Colonic mucosa (tissue), 4 donors: ENCODE data around the gene ABCB10. TPM values are rescaled to one million over a fixed set of nuclear protein-coding genes. Genes with fewer than 3 reads are reported as not detected.

Experiments used
- DNase-seq: peaks from one replicate; pipeline ENCODE4 v3.0.0-alpha.2; 2020
- H3K27ac ChIP-seq: fragments of 200-600 bp; one replicate; pipeline ENCODE4 v1.8.0; 2021
- H3K27me3 ChIP-seq: fragments of 200-600 bp; one replicate; pipeline ENCODE4 v1.8.0; 2021
- H3K36me3 ChIP-seq: fragments of 200-600 bp; one replicate; pipeline ENCODE4 v1.8.0; 2021
- H3K4me1 ChIP-seq: fragments of 200-600 bp; one replicate; pipeline ENCODE4 v1.8.0; 2021; ENCODE audit warnings: mild to moderate bottlenecking
- H3K4me3 ChIP-seq: fragments of 200-600 bp; one replicate; pipeline ENCODE4 v1.8.0; 2021
- H3K9ac ChIP-seq, 2 donors: one replicate each; pipeline ENCODE4 v1.7.0; 2013; ENCODE audit warnings: control low read depth in 2 of 2, low read depth in 2 of 2, low read length in 2 of 2
- H3K9me3 ChIP-seq: fragments of 200-600 bp; one replicate; pipeline ENCODE4 v1.8.0; 2021
- intact Hi-C: fragments of 100-400 bp; cut with DNase I; formaldehyde crosslinking; loops from one replicate; pipeline ENCODE4 v1.14.1; 2022
- total RNA-seq, 2 donors: library from RNA; stranded (reverse); fragmentation: NEBNext Ultra II Directional in 1 of 2; extraction: Animal tissue kit (Norgen Biotek cat#: 25700) in 1 of 2; gene quantifications; one replicate each; pipeline ENCODE4 v1.2.1, GENCODE V29; 2021
- TF ChIP-seq, protein P1 (sequence below): fragments of 200-600 bp; IDR thresholded peaks from one replicate; pipeline ENCODE4 v1.8.0; 2022; ENCODE audit warnings: antibody characterized with exemption, mild to moderate bottlenecking
- donor health status: healthy.
- donor health status: DM: no; HTN: no; CAD: no.
- donor health status: DM: no; HTN: no; CAD: no.

ABCB10 gene
- total RNA-seq, 2 donors from 2014 or later, result 22.3 to 24.7 TPM

DNA sequence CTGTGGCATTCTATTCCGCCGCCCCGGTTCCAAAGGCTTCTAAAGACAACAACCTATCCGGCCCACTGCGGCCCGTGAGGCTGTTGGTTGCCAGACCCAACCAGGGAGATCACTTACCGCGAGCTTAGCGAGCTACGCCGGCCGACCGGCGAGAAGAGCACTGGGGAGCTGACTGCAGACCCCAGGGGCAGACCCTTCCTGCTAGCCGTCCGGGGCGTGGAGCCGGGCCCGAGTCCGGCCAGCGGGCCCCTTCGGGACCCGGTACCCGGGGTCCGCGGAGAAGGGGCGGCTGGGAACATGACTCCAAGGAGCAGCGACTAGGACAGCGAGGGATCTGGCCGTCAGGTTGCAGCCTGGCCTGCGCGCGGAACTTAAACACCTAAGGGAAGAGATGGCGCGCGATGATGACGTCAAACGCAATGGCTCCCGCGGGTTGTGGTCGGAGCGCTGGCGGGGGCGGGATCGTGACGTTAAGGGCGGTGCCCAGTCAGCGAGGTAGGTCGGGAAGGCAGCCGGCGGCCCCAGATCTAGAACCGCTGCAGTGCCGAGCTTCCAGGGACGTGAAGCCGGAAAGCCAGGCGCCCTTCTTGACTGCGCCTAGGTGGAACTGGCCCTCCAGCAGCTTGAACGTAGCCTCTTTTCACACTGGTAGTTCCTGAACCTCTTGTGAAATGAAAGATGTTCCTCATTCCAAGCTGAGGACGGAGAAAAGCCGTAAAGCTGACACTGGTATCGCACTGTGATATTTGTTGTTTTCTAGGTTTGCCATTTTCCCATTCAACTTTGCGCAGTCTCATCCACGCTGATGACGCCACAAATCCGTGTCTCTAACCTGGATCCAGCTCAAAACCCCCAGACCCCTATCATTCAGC, 50.3 kb downstream of the ABCB10 start, which contains the start of gene NUP133:
Gene NUP133, minus strand, starts transcription at position 391 of the 872 bp plus-strand sequence. Its CDS starts 92 bp downstream, at position 299.
- Histone ChIP-seq H3K4me3 (peak within 1 kb of the TSS; percentile 99), H3K9me3 (no peaks in the 10 kb centered on the region), H3K4me1 (peaks cover 10% of the 10 kb centered on the region), H3K27ac (peak within 1 kb of the TSS; percentile 81), H3K9ac (peak within 1 kb of the TSS; percentile 94 to 95), H3K36me3 (no peaks in the 10 kb centered on the region), H3K27me3 (no peaks in the 10 kb centered on the region)
- intact Hi-C loops, result no loop called here
- peak; percentile 100 for DNase-seq
- TF ChIP-seq, protein P1, sequence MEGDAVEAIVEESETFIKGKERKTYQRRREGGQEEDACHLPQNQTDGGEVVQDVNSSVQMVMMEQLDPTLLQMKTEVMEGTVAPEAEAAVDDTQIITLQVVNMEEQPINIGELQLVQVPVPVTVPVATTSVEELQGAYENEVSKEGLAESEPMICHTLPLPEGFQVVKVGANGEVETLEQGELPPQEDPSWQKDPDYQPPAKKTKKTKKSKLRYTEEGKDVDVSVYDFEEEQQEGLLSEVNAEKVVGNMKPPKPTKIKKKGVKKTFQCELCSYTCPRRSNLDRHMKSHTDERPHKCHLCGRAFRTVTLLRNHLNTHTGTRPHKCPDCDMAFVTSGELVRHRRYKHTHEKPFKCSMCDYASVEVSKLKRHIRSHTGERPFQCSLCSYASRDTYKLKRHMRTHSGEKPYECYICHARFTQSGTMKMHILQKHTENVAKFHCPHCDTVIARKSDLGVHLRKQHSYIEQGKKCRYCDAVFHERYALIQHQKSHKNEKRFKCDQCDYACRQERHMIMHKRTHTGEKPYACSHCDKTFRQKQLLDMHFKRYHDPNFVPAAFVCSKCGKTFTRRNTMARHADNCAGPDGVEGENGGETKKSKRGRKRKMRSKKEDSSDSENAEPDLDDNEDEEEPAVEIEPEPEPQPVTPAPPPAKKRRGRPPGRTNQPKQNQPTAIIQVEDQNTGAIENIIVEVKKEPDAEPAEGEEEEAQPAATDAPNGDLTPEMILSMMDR, result no peak

GRCh38 chr1:229507502-229507901, 51.0 kb downstream of the ABCB10 start:
- Histone ChIP-seq H3K36me3 (no peaks in the 10 kb centered on the region), H3K27me3 (no peaks in the 10 kb centered on the region), H3K27ac (peak overlapping the region; percentile 81), H3K4me3 (peak overlapping the region; percentile 99), H3K9me3 (no peaks in the 10 kb centered on the region), H3K4me1 (peaks cover 10% of the 10 kb centered on the region), H3K9ac (peak overlapping the region; percentile 94 to 95)
- no peak for DNase-seq
- TF ChIP-seq, protein P1, result no peak
- intact Hi-C loops, result no loop called here

- Histone ChIP-seq H3K4me1 (peaks cover 10% of the 10 kb centered on the region), H3K9me3 (no peaks in the 10 kb centered on the region), H3K4me3 (no peak overlapping the region), H3K9ac (no peak overlapping the region), H3K36me3 (no peaks in the 10 kb centered on the region), H3K27ac (no peak overlapping the region), H3K27me3 (no peaks in the 10 kb centered on the region)
- no peak for DNase-seq
- intact Hi-C loops, result no loop called here
- TF ChIP-seq, protein P1, result no peak
Measured at GRCh38 chr1:229506633-229507032, 51.9 kb downstream of the ABCB10 start.

GRCh38 chr1:229495782-229496181, 62.7 kb downstream of the ABCB10 start:
- no peak overlapping the region for H3K9ac ChIP-seq
- no peaks in the 10 kb centered on the region for H3K9me3 ChIP-seq
- no peaks in the 10 kb centered on the region for H3K27me3 ChIP-seq
- no peak for DNase-seq
- no peak overlapping the region for H3K27ac ChIP-seq
- H3K4me3 ChIP-seq, result no peak overlapping the region
- H3K4me1 ChIP-seq, result no peaks in the 10 kb centered on the region
- intact Hi-C loops, result no loop called here
- no peaks in the 10 kb centered on the region for H3K36me3 ChIP-seq
- TF ChIP-seq, protein P1, result no peak

DNA sequence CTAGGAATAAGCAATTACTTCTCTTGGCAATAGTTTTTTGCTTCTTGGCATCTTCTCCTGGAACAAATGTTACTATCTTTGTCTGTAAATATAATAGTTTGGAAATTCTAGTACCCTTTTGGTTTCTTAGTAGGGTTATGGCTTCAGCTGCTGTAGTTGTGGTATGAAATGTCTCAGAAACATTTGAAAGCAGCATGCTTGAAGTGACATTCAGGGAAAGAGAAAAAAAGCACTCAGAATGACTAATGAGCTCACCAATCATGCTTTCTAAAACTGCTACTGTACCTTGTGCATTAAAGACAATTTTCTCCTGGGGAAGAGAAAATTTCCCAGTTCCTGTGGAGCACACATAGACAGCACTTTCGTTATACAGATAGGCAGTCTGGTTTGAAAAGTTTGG, 71.3 kb downstream of the ABCB10 start:
- intact Hi-C loops, result no loop called here
- H3K9me3 ChIP-seq, result no peaks in the 10 kb centered on the region
- no peak for DNase-seq
- no peaks in the 10 kb centered on the region for H3K4me1 ChIP-seq
- H3K9ac ChIP-seq, result no peak overlapping the region
- no peak overlapping the region for H3K27ac ChIP-seq
- no peaks in the 10 kb centered on the region for H3K27me3 ChIP-seq
- H3K36me3 ChIP-seq, result no peaks in the 10 kb centered on the region
- no peak overlapping the region for H3K4me3 ChIP-seq
- TF ChIP-seq, protein P1, result no peak
